Common myeloid progenitor, CD34-positive (primary cell): ENCODE data around the gene FBXW9.

Source experiments
- CTCF ChIA-PET: fragments of 350-600 bp; sonication (Branson Sonifier 250); formaldehyde crosslinking; loops from one replicate; lab custom pipeline; 2021; ENCODE audit warnings: antibody characterized with exemption; lab: Charles Lee
- POLR2A ChIA-PET: fragments of 350-600 bp; sonication (Branson Sonifier 250); formaldehyde crosslinking; loops from one replicate; lab custom pipeline; 2021; ENCODE audit warnings: antibody characterized with exemption; lab: Charles Lee
- DNase-seq, 3 donors: peaks; one replicate each; pipeline versions ENCODE4 v3.0.0 to v3.0.0-alpha.2; 2013
- H3K27ac ChIP-seq, 2 experiments: 1 replicate in 1 of 2; 2 replicates in 1 of 2; pipeline ENCODE4 v1.7.0; 2013; ENCODE audit warnings: inconsistent platforms in 2 of 2, low read length in 2 of 2, mild to moderate bottlenecking in 2 of 2, low read depth in 1 of 2, moderate library complexity in 1 of 2; ENCODE audit not compliant: severe bottlenecking in 2 of 2, insufficient read depth in 1 of 2, poor library complexity in 1 of 2
- H3K27me3 ChIP-seq, 5 experiments: replicated peaks in 2 of 5; 1 replicate in 3 of 5; 2 replicates in 2 of 5; pipeline versions ENCODE4 v1.6.1 to v1.7.0; 2013; ENCODE audit warnings: low read length in 4 of 5, mild to moderate bottlenecking in 2 of 5, moderate library complexity in 2 of 5, inconsistent platforms in 1 of 5; ENCODE audit not compliant: insufficient read depth in 5 of 5, control insufficient read depth in 4 of 5
- H3K36me3 ChIP-seq, 4 experiments: 1 replicate in 2 of 4; 2 replicates in 2 of 4; pipeline versions ENCODE4 v1.6.1 to v1.7.0; 2013; ENCODE audit warnings: low read length in 3 of 4, control low read depth in 1 of 4, mild to moderate bottlenecking in 1 of 4; ENCODE audit not compliant: control insufficient read depth in 4 of 4, insufficient read depth in 4 of 4
- H3K4me1 ChIP-seq, 4 experiments: 1 replicate in 3 of 4; 2 replicates in 1 of 4; pipeline versions ENCODE4 v1.6.1 to v1.7.1; 2013; ENCODE audit warnings: low read length in 3 of 4, mild to moderate bottlenecking in 3 of 4, control low read depth in 1 of 4, inconsistent platforms in 1 of 4, moderate library complexity in 1 of 4; ENCODE audit not compliant: control insufficient read depth in 4 of 4, insufficient read depth in 4 of 4; ENCODE audit errors: control extremely low read depth in 1 of 4
- H3K4me3 ChIP-seq, 7 experiments: 1 replicate in 4 of 7; 2 replicates in 3 of 7; pipeline versions ENCODE4 v1.5.1 to v1.7.0; 2013; ENCODE audit warnings: mild to moderate bottlenecking in 7 of 7, low read length in 6 of 7, moderate library complexity in 6 of 7, inconsistent platforms in 2 of 7, low read depth in 2 of 7, control low read depth in 1 of 7; ENCODE audit not compliant: insufficient read depth in 4 of 7, control insufficient read depth in 1 of 7; ENCODE audit errors: extremely low read depth in 1 of 7
- H3K9me3 ChIP-seq, 5 experiments: 1 replicate in 4 of 5; 2 replicates in 1 of 5; pipeline versions ENCODE4 v1.6.1 to v1.7.1; 2013; ENCODE audit warnings: low read length in 4 of 5, mild to moderate bottlenecking in 2 of 5, inconsistent platforms in 1 of 5, low read depth in 1 of 5, moderate library complexity in 1 of 5; ENCODE audit not compliant: control insufficient read depth in 4 of 5, insufficient read depth in 2 of 5; ENCODE audit errors: control extremely low read depth in 1 of 5
- WGBS: methylation state at CpG from one replicate; pipeline ENCODE4 v1.1.5; 2013; ENCODE audit not compliant: insufficient coverage; 5-methylcytosine and 5-hydroxymethylcytosine counted together

The FBXW9 gene

GRCh38 chr19:12676928-12677327 is 19.5 kb downstream of the FBXW9 start:
- no peaks in the 10 kb centered on the region for H3K27me3 ChIP-seq
- no peak overlapping the region for H3K27ac ChIP-seq
- no peaks in the 10 kb centered on the region for H3K9me3 ChIP-seq
- POLR2A ChIA-PET, result no interaction called here
- no peak for DNase-seq
- H3K4me3 ChIP-seq, result no peak overlapping the region
- H3K4me1 ChIP-seq, result peaks cover 0 to 13% (median 11%) of the 10 kb centered on the region in 4 experiments
- 95% methylated on average over 10 of the region's 12 CpGs for WGBS
- CTCF ChIA-PET, result interaction anchor here (0.6 to 3.6 kb wide), 15 partner anchors 10 to 216 kb away, joined by 3 to 27 read pairs (median 4); partner anchors contain the start of genes FBXW9, MAN2B1 and WDR83
- peaks cover 8 to 68% (median 58%) of the 10 kb centered on the region in 4 experiments for H3K36me3 ChIP-seq

GRCh38 chr19:12676384-12676792 is 20.0 kb downstream of the FBXW9 start:
- 34% methylated on average over 4 of the region's 4 CpGs for WGBS
- Histone ChIP-seq H3K9me3 (no peaks in the 10 kb centered on the region), H3K27me3 (no peaks in the 10 kb centered on the region), H3K36me3 (peaks cover 8 to 68% (median 59%) of the 10 kb centered on the region in 4 experiments), H3K4me1 (peaks cover 0 to 11% (median 10%) of the 10 kb centered on the region in 4 experiments), H3K27ac (no peak overlapping the region), H3K4me3 (no peak overlapping the region)
- ChIA-PET CTCF (interaction anchor here (0.6 to 3.6 kb wide), 14 partner anchors 10 to 215 kb away, joined by 3 to 27 read pairs (median 4); partner anchors contain the start of genes FBXW9, MAN2B1 and WDR83), POLR2A (no interaction called here)
- DNase-seq, result peak; percentile 80 to 88 (median 82)

- Histone ChIP-seq H3K9me3 (no peaks in the 10 kb centered on the region), H3K27ac (no peak overlapping the region), H3K27me3 (no peaks in the 10 kb centered on the region), H3K4me1 (peaks cover 0 to 9% (median 6%) of the 10 kb centered on the region in 4 experiments), H3K4me3 (no peak overlapping the region), H3K36me3 (peaks cover 8 to 68% (median 59%) of the 10 kb centered on the region in 4 experiments)
- POLR2A ChIA-PET, result no interaction called here
- WGBS, result over 99% methylated on average over 15 of the region's 15 CpGs
- CTCF ChIA-PET, result interaction anchor here (1.1 to 3.6 kb wide), 7 partner anchors 9 to 172 kb away, joined by 3 to 27 read pairs (median 4); partner anchors contain the start of genes FBXW9, MAN2B1 and WDR83
- DNase-seq, result no peak
These were observed 20.5 kb downstream of the FBXW9 start for GRCh38 chr19:12675940-12676339.

GRCh38 chr19:12675399-12675798 is 21.0 kb downstream of the FBXW9 start:
- H3K36me3 ChIP-seq, result peaks cover 8 to 68% (median 59%) of the 10 kb centered on the region in 4 experiments
- no peaks in the 10 kb centered on the region for H3K9me3 ChIP-seq
- H3K4me1 ChIP-seq, result peaks cover 0 to 11% (median 9%) of the 10 kb centered on the region in 4 experiments
- ChIA-PET POLR2A (no interaction called here), CTCF (interaction anchor here (3.6 kb wide), 1 partner anchor 21 kb away, joined by 27 read pairs; the partner anchor contains the start of gene FBXW9)
- 98% methylated on average over 10 of the region's 10 CpGs for WGBS
- H3K4me3 ChIP-seq, result no peak overlapping the region
- no peak overlapping the region for H3K27ac ChIP-seq
- DNase-seq, result no peak
- H3K27me3 ChIP-seq, result no peaks in the 10 kb centered on the region

- WGBS, result 100% methylated on average over 1 of the region's 10 CpGs
- H3K27me3 ChIP-seq, result no peaks in the 10 kb centered on the region
- H3K9me3 ChIP-seq, result no peaks in the 10 kb centered on the region
- no peak for DNase-seq
- ChIA-PET POLR2A (no interaction called here), CTCF (interaction anchor here (0.7 to 2.9 kb wide), 14 partner anchors 10 to 613 kb away, joined by 3 to 27 read pairs (median 5); partner anchors contain the start of gene FBXW9)
- H3K27ac ChIP-seq, result no peak overlapping the region
- peaks cover 8 to 53% (median 43%) of the 10 kb centered on the region in 4 experiments for H3K36me3 ChIP-seq
- H3K4me1 ChIP-seq, result peaks cover 4 to 26% (median 22%) of the 10 kb centered on the region in 4 experiments
- no peak overlapping the region for H3K4me3 ChIP-seq
These were observed 23.7 kb downstream of the FBXW9 start for GRCh38 chr19:12672744-12673143.

- 58% methylated on average over 21 of the region's 26 CpGs for WGBS
- POLR2A ChIA-PET, result no interaction called here
These were observed 26.1 kb downstream of the FBXW9 start for GRCh38 chr19:12670159-12670928.

More at GRCh38 chr19:12670159-12670928, 26.1 kb downstream of the FBXW9 start:
- Histone ChIP-seq H3K27me3 (no peaks in the 10 kb centered on the region), H3K27ac (peak overlapping the region; percentile 100), H3K9me3 (no peaks in the 10 kb centered on the region), H3K4me1 (peaks cover 4 to 46% (median 37%) of the 10 kb centered on the region in 4 experiments), H3K36me3 (peaks cover under 1 to 32% (median 23%) of the 10 kb centered on the region in 4 experiments), H3K4me3 (peak overlapping the region; percentile 83 to 98 (median 96))
- CTCF ChIA-PET, result interaction anchor here (0.6 to 2.9 kb wide), 9 partner anchors 9 to 540 kb away, joined by 3 to 27 read pairs (median 3); no protein-coding TSS in a partner anchor
- DNase-seq, result no peak
